Ishikawa (cell line): ENCODE data around the gene EVX2.

Source experiments
- CEBPB ChIP-seq: IDR thresholded peaks from 2 replicates; pipeline ENCODE4 v1.6.1; 2012
- CREB1 ChIP-seq: IDR thresholded peaks from 2 replicates; pipeline ENCODE4 v1.6.1; 2012; ENCODE audit warnings: low read depth
- EGR1 ChIP-seq: IDR thresholded peaks from 2 replicates; pipeline ENCODE4 v1.6.1; 2012
- EP300 ChIP-seq: IDR thresholded peaks from 2 replicates; pipeline ENCODE4 v1.6.1; 2012; ENCODE audit warnings: borderline replicate concordance
- FOXM1 ChIP-seq: IDR thresholded peaks from 2 replicates; pipeline ENCODE4 v1.6.1; 2012; ENCODE audit warnings: low read depth, borderline replicate concordance
- NFIC ChIP-seq: IDR thresholded peaks from 2 replicates; pipeline ENCODE4 v1.6.1; 2012
- RAD21 ChIP-seq: IDR thresholded peaks from 2 replicates; pipeline ENCODE4 v1.6.1; 2012; ENCODE audit warnings: low read depth
- REST ChIP-seq: IDR thresholded peaks from 2 replicates; pipeline ENCODE4 v1.6.1; 2012; ENCODE audit warnings: low read depth, mild to moderate bottlenecking
- TAF1 ChIP-seq: IDR thresholded peaks from 2 replicates; pipeline ENCODE4 v1.6.1; 2012; ENCODE audit warnings: low read depth, mild to moderate bottlenecking
- TCF12 ChIP-seq: IDR thresholded peaks from 2 replicates; pipeline ENCODE4 v1.6.1; 2012; ENCODE audit warnings: low read depth
- TEAD4 ChIP-seq: IDR thresholded peaks from 2 replicates; pipeline ENCODE4 v1.6.1; 2012
- YY1 ChIP-seq: IDR thresholded peaks from 2 replicates; pipeline ENCODE4 v1.6.1; 2012; ENCODE audit warnings: low read depth
- ZBTB7A ChIP-seq: IDR thresholded peaks from 2 replicates; pipeline ENCODE4 v1.6.1; 2012; ENCODE audit warnings: low read depth
- TF ChIP-seq, protein P1 (sequence below): IDR thresholded peaks from 2 replicates; pipeline ENCODE4 v1.6.1; 2012
- TF ChIP-seq, protein P2 (sequence below): IDR thresholded peaks from 2 replicates; pipeline ENCODE4 v1.6.1; 2012

The EVX2 gene

DNA sequence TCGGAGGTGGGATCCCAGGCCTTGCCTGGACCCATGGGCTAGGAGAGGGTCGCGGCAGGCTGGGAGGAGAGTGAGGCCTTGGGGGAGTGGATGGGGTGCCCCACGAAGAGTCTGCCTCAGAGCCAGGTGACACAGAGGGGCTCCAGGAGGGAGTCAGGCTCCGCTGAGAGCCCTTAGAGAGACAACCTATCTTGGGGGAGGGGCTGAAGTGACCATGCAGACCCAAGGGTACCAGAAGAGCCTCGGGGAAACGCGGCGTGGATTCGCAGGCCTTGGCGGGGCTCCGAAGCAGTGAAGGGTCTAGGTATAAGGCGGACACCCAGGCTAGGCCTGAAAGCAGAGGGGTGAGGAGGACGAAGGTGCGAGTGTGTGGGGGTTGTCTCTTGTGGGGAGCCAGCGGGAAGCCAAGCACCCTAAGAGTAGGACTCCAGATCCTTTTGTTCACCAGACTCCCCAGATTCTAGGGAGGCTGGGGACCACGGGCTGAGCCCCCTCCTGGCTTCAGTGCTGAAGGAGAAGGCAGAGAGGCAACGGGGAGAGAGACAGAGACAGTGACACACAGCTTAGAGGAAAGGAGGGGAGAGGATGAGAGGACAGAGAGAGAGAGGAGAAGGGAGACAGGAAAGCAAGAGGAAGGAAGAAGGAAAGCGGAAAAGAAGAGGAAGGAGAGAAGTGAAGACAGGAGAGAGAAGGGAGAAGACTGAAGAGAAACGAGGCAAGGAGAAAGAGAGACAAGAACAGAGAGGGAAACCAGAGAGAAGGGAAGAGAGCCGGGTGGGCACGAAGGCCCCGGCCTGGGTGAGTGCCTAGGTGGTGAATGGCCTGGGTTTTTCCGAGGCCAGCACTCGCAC is 22.2 kb upstream of the EVX2 start:
- TF ChIP-seq TAF1: no peak
- TF ChIP-seq CEBPB: no peak
- no peak for TF ChIP-seq ZBTB7A
- TF ChIP-seq, protein P1, sequence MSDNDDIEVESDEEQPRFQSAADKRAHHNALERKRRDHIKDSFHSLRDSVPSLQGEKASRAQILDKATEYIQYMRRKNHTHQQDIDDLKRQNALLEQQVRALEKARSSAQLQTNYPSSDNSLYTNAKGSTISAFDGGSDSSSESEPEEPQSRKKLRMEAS: no peak
- TF ChIP-seq, protein P2, sequence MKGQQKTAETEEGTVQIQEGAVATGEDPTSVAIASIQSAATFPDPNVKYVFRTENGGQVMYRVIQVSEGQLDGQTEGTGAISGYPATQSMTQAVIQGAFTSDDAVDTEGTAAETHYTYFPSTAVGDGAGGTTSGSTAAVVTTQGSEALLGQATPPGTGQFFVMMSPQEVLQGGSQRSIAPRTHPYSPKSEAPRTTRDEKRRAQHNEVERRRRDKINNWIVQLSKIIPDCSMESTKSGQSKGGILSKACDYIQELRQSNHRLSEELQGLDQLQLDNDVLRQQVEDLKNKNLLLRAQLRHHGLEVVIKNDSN: no peak
- no peak for TF ChIP-seq TCF12
- TF ChIP-seq EP300: no peak
- TF ChIP-seq CREB1: no peak
- TF ChIP-seq TEAD4: no peak
- TF ChIP-seq NFIC: no peak
- TF ChIP-seq YY1: no peak
- no peak for TF ChIP-seq EGR1
- TF ChIP-seq FOXM1: no peak
- no peak for TF ChIP-seq RAD21
- no peak for TF ChIP-seq REST

DNA sequence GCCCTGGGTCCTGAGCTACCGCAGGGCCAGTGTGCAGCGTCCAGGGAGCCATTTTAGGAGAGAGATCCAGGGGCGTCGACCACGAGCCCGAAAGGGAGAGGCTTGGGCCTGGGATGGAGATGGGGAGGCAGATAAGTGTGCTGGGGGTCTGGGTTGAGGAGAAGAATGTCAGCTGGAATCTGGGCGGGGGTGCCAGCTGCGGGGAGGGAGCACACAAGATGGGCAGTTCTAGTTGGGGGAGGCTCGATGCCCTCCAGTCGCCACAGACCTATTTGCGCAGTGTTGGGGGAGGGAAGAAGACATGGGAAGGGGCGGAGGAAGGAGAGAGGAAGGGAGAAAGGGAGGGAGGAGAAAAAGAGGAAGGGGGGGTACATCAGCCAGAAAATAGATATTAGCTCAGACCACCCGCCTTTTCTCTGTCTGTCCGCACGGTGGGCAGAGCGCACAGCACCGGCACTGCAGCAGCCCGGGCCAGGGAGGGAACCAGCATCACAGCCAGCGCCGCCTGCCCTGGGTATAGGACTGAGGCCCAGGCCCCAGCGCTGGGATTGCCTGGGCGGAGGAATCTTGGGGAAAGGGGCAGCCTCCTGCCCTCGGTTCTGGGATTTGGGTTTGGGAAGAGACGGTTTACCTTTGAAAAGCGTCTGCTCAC is 21.4 kb upstream of the EVX2 start:
- TF ChIP-seq CEBPB (no peak), NFIC (no peak), RAD21 (no peak), CREB1 (no peak), TEAD4 (no peak), EGR1 (no peak), REST (no peak), TAF1 (no peak), FOXM1 (no peak), YY1 (no peak), EP300 (no peak), ZBTB7A (no peak), TCF12 (no peak)
- TF ChIP-seq, protein P2: no peak
- TF ChIP-seq, protein P1: no peak

DNA sequence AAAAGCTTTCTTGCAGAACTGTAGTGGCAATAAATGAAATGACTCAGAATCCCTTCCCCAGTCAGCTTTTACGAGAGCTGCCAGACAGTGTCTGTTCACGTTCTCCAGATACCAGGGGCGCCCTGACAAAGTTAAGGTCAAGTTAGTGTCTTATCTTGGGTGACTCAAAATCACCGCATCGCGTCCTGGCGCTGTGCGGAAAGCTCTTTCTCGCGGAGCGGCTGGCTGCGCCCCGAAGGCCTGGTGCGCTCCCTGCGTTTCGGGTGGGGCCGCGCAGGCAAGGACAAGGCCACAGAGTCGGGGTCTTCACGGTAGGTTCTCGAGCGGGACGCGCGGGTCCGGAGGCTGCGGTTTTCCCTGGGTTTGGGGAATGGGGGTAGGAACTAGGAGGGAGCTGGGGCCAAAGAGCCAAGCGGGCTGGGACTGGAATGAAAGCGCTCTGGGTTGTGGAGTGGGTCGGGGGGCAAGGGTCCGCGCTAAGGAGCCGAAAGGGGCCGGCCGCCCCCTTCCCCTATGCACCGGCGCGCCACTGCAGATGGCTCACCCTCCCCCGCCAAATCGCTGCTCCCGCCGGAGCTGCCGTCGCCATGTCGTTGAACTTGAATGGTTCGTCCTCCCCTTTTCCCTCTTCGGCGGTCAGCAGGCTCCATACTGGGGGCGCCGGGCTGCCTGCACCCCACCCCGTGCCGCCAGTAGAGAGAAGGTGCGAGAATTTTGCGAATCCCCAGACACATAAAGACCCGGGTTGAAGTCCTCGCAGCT is 20.7 kb upstream of the EVX2 start:
- TF ChIP-seq, protein P2: no peak
- TF ChIP-seq REST: no peak
- TF ChIP-seq CEBPB: no peak
- TF ChIP-seq TCF12: no peak
- no peak for TF ChIP-seq FOXM1
- no peak for TF ChIP-seq NFIC
- TF ChIP-seq YY1: no peak
- TF ChIP-seq, protein P1: no peak
- no peak for TF ChIP-seq RAD21
